ENCODE data around the gene HSD3B7.

The HSD3B7 gene

GRCh38 chr16:30991052-30991451 lies 6.0 kb downstream of the HSD3B7 start:
- TF ChIP-seq CTCF (IDR thresholded peaks at IDR 0.05; ENCODE audit: insufficient read depth, missing control alignments), result no peak
- no peak for FAIRE-seq
- DNase-seq (ENCODE audit: insufficient read length, low spot score), result no peak

- no peak for TF ChIP-seq CTCF (IDR thresholded peaks at IDR 0.05; ENCODE audit: insufficient read depth, missing control alignments)
- FAIRE-seq (no peak), DNase-seq (ENCODE audit: insufficient read length, low spot score) (no peak)
These were observed 7.3 kb downstream of the HSD3B7 start for GRCh38 chr16:30992276-30992780.

- no peak for TF ChIP-seq CTCF (IDR thresholded peaks at IDR 0.05; ENCODE audit: insufficient read depth, missing control alignments)
- no peak for FAIRE-seq
- DNase-seq (ENCODE audit: insufficient read length, low spot score), result no peak
These were observed 8.2 kb downstream of the HSD3B7 start for GRCh38 chr16:30992931-30993816.

GRCh38 chr16:30995927-30996323 lies 10.9 kb downstream of the HSD3B7 start:
- FAIRE-seq (no peak), DNase-seq (ENCODE audit: insufficient read length, low spot score) (no peak)
- TF ChIP-seq CTCF (IDR thresholded peaks at IDR 0.05; ENCODE audit: insufficient read depth, missing control alignments), result no peak

GRCh38 chr16:30996324-30996984 lies 11.4 kb downstream of the HSD3B7 start:
- TF ChIP-seq CTCF (IDR thresholded peaks at IDR 0.05; ENCODE audit: insufficient read depth, missing control alignments), result no peak
- no peak for FAIRE-seq
- no peak for DNase-seq (ENCODE audit: insufficient read length, low spot score)

- DNase-seq (ENCODE audit: insufficient read length, low spot score) (peak; percentile 57), FAIRE-seq (no peak)
- no peak for TF ChIP-seq CTCF (IDR thresholded peaks at IDR 0.05; ENCODE audit: insufficient read depth, missing control alignments)
These were observed 12.1 kb downstream of the HSD3B7 start for GRCh38 chr16:30996985-30997724.

All from D721Med (cell line).